Endodermal cell (in vitro differentiated cells): ENCODE results near the gene GORAB. TPM values are rescaled to one million over a fixed set of nuclear protein-coding genes. Genes with fewer than 3 reads are reported as not detected.

ENCODE experiments used
- DNase-seq: peaks from one replicate; pipeline ENCODE4 v3.0.0-alpha.2; 2017
- H3K27ac ChIP-seq: 2 replicates; pipeline ENCODE4 v1.5.1; 2013; ENCODE audit warnings: mild to moderate bottlenecking, low read depth, low read length, moderate library complexity
- H3K27me3 ChIP-seq: 2 replicates; pipeline ENCODE4 v1.6.1; 2013; ENCODE audit warnings: mild to moderate bottlenecking, low read length, moderate library complexity; ENCODE audit not compliant: insufficient read depth, control insufficient read depth, poor library complexity, severe bottlenecking
- H3K36me3 ChIP-seq: 2 replicates; pipeline ENCODE4 v1.7.0; 2013; ENCODE audit warnings: mild to moderate bottlenecking, low read length, moderate library complexity; ENCODE audit not compliant: control insufficient read depth, insufficient read depth
- H3K4me1 ChIP-seq: one replicate; pipeline ENCODE4 v1.7.0; 2013; ENCODE audit warnings: low read length; ENCODE audit not compliant: control insufficient read depth, insufficient read depth
- H3K4me3 ChIP-seq: 2 replicates; pipeline ENCODE4 v1.5.1; 2013; ENCODE audit warnings: mild to moderate bottlenecking, low read length, moderate library complexity
- H3K9ac ChIP-seq: 2 replicates; pipeline ENCODE4 v1.6.1; 2013; ENCODE audit warnings: mild to moderate bottlenecking, low read length, moderate library complexity; ENCODE audit not compliant: poor library complexity, severe bottlenecking; ENCODE audit errors: extremely low read depth
- H3K9me3 ChIP-seq: 2 replicates; pipeline ENCODE4 v1.6.1; 2013; ENCODE audit warnings: mild to moderate bottlenecking, low read length, moderate library complexity; ENCODE audit not compliant: control insufficient read depth
- H3K27ac Mint-ChIP-seq: 2 replicates; pipeline ENCODE4 v1.8.0; 2020; ENCODE audit warnings: mixed read lengths
- H3K27me3 Mint-ChIP-seq: 2 replicates; pipeline ENCODE4 v1.8.0; 2021; ENCODE audit warnings: mild to moderate bottlenecking, mixed read lengths; ENCODE audit not compliant: insufficient read depth
- H3K36me3 Mint-ChIP-seq: 2 replicates; pipeline ENCODE4 v1.8.0; 2020; ENCODE audit warnings: low read depth, mixed read lengths
- H3K4me1 Mint-ChIP-seq: 2 replicates; pipeline ENCODE4 v1.8.0; 2020; ENCODE audit warnings: mixed read lengths
- H3K4me3 Mint-ChIP-seq: 2 replicates; pipeline ENCODE4 v1.8.0; 2020; ENCODE audit warnings: mild to moderate bottlenecking, moderate library complexity, mixed read lengths
- H3K9me3 Mint-ChIP-seq: 2 replicates; pipeline ENCODE4 v1.8.0; 2020; ENCODE audit warnings: mild to moderate bottlenecking, mixed read lengths
- CTCF ChIP-seq: fragments of 200-600 bp; sonication (generic); conservative IDR thresholded peaks from 2 replicates; pipeline ENCODE4 v1.5.0; 2021; ENCODE audit warnings: antibody characterized with exemption, mild to moderate bottlenecking
- WGBS, 2 experiments: methylation state at CpG; one replicate each; pipeline versions ENCODE4 v1.1.5 to v1.1.7; 2013; ENCODE audit warnings: missing lambda C conversion rate in 2 of 2, mixed read lengths in 1 of 2; ENCODE audit not compliant: insufficient coverage in 1 of 2, insufficient read length in 1 of 2; 5-methylcytosine and 5-hydroxymethylcytosine counted together
- total RNA-seq, 2 donors: library from RNA; stranded (reverse); fragmentation: NEBNext Ultra II Directional in 1 of 2; extraction: Animal tissue kit (Norgen Biotek cat#: 25700) in 1 of 2; gene quantifications; 2 replicates in 1 of 2; 3 replicates in 1 of 2; pipeline ENCODE4 v1.2.1, GENCODE V29; 2021

GORAB gene
- total RNA-seq, 2 donors from 2014 or later = 10.0 to 15.9 TPM

DNA sequence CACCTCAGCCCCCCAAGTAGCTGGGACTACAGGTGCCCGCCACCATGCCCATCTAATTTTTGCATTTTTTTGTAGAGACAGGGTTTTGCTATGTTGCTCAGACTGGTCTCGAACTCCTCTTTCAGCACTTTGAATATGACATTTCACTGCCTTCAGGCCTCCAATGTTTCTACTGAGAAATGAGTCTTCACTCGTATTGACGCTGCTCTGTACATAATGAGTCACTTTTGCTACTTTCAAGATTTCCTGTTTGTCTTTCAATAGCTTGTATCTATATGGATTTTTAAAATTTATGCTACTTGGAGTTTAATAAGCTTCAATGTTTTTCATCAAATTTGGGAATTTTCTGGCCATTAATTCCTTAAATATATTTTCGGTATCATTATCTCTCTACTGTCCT lies 64.7 kb downstream of the GORAB start:
- Histone ChIP-seq H3K27me3 (no peaks in the 10 kb centered on the region), H3K27ac (no peak overlapping the region), H3K4me3 (no peak overlapping the region), H3K36me3 (no peaks in the 10 kb centered on the region), H3K4me1 (no peaks in the 10 kb centered on the region), H3K9me3 (no peaks in the 10 kb centered on the region), H3K9ac (no peak overlapping the region)
- TF ChIP-seq CTCF = no peak
- H3K4me1 Mint-ChIP-seq = peaks cover under 1% of the 10 kb centered on the region
- H3K4me3 Mint-ChIP-seq = no peak overlapping the region
- no peak overlapping the region for H3K27ac Mint-ChIP-seq
- no peaks in the 10 kb centered on the region for H3K27me3 Mint-ChIP-seq
- 91 to 94% methylated on average over 2 to 5 of the region's 5 CpGs for WGBS, 2 experiments
- H3K36me3 Mint-ChIP-seq = no peaks in the 10 kb centered on the region
- no peak for DNase-seq
- H3K9me3 Mint-ChIP-seq = peaks cover 14% of the 10 kb centered on the region

DNA sequence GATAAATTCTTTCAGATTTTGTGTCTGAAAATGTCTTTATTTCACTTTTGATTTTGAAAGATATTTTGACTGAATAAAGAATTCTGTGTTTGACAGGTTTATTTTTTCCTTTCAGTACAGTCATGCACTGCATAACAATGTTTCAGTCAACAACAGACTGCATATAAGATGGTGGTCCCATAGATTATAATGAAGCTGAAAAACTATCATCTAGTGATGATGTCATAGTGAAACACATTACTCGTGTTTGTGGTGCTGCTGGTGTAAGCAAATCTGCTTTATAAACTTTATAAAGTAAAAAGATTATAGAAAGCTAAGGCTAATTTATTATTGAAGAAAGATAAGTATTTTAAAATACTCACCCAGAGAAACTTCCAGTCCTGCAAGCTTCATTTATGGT lies 66.7 kb downstream of the GORAB start:
- Mint-ChIP-seq H3K4me3 (no peak overlapping the region), H3K4me1 (no peaks in the 10 kb centered on the region), H3K27ac (no peak overlapping the region), H3K27me3 (no peaks in the 10 kb centered on the region), H3K36me3 (no peaks in the 10 kb centered on the region), H3K9me3 (peaks cover 32% of the 10 kb centered on the region)
- Histone ChIP-seq H3K4me1 (no peaks in the 10 kb centered on the region), H3K27me3 (no peaks in the 10 kb centered on the region), H3K9ac (no peak overlapping the region), H3K27ac (no peak overlapping the region), H3K9me3 (no peaks in the 10 kb centered on the region), H3K4me3 (no peak overlapping the region), H3K36me3 (no peaks in the 10 kb centered on the region)
- WGBS, 2 experiments = no CpG with 5 or more reads among the region's 1 CpG
- TF ChIP-seq CTCF = no peak
- DNase-seq = no peak

GRCh38 chr1:170599033-170599432 lies 67.1 kb downstream of the GORAB start:
- Mint-ChIP-seq H3K4me1 (no peaks in the 10 kb centered on the region), H3K4me3 (no peak overlapping the region), H3K27ac (no peak overlapping the region), H3K27me3 (no peaks in the 10 kb centered on the region), H3K9me3 (peaks cover 32% of the 10 kb centered on the region), H3K36me3 (no peaks in the 10 kb centered on the region)
- no peak overlapping the region for H3K4me3 ChIP-seq
- no peak overlapping the region for H3K9ac ChIP-seq
- no peaks in the 10 kb centered on the region for H3K9me3 ChIP-seq
- H3K27ac ChIP-seq = no peak overlapping the region
- no peaks in the 10 kb centered on the region for H3K36me3 ChIP-seq
- no peaks in the 10 kb centered on the region for H3K27me3 ChIP-seq
- no peak for DNase-seq
- no peaks in the 10 kb centered on the region for H3K4me1 ChIP-seq
- TF ChIP-seq CTCF = no peak
